ENCODE results near the gene EIF3A. TPM values are rescaled to one million over a fixed set of nuclear protein-coding genes. Genes with fewer than 3 reads are reported as not detected.

EIF3A gene
- total and polyA plus RNA-seq, 3 experiments from 2014 or later: 75.3 to 195 (median 181) TPM

DNA sequence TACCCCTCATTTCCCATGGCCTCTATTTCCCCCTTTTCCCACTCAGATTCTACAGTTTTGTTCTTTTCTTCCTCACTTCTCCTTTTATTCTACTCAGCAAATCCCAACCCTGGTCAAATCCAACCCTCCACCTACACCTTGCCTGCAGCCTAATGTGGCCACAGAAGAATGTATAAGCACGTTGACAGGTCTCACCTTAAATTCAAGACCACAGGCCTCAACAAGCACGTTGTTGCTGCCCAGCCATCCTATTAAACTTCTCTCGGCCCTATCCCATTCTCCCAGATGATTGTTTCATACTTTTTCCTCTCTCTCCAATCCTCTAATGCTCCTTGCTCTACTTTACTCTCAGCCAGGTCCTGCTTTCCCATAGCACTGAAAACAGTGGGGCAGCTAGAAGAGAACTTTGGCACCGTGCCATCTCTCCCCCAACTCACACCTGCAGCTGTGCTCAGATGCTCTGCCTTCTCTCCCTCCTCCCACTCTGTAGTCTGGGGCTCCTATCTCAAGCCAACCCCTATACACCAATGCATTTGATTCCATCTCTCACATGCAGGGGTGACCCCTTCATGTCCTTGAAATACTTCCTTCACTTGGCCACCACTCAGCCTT is 6.8 kb upstream of the EIF3A start:
- Mint-ChIP-seq H3K4me3 (peak overlapping the region in 1 of 7 donors; percentile 22), H3K36me3 (no peaks in the 10 kb centered on the region), H3K27me3 (no peaks in the 10 kb centered on the region), H3K9me3 (no peaks in the 10 kb centered on the region), H3K27ac (peak overlapping the region in 6 of 8 donors; percentile 28 to 64 (median 42)), H3K4me1 (peaks cover 40 to 48% (median 41%) of the 10 kb centered on the region in 3 donors)
- CTCF ChIA-PET: no interaction called here
- Histone ChIP-seq H3K27me3 (ENCODE audit: insufficient read depth, low read length, poor library complexity, severe bottlenecking) (no peaks in the 10 kb centered on the region), H3K27ac (ENCODE audit: low read depth, low read length) (no peak overlapping the region), H3K4me3 (ENCODE audit: low read length) (no peak overlapping the region), H3K9me3 (ENCODE audit: low read length) (no peaks in the 10 kb centered on the region), H3K4me1 (ENCODE audit: insufficient read depth, low read length) (peaks cover 31% of the 10 kb centered on the region), H3K36me3 (ENCODE audit: insufficient read depth, low read length) (no peaks in the 10 kb centered on the region)
- POLR2A ChIA-PET: no interaction called here
- DNase-seq: no peak

DNA sequence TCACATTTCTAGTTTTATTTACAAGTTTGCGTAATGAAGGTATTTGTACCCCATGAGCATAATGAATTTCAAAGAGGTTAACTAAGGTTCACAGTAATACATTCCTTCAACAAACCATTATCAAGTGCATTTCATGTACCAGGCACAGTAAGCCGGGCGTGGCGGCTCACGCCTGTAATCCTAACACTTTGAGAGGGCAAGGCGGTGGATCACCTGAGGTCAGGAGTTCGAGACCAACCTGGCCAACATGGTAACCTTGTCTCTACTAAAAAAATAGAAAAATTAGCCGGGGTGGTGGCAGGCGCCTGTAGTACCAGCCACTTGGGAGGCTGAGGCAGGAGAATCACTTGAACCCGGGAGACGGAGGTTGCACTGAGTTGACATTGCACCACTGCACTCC is 4.3 kb upstream of the EIF3A start:
- POLR2A ChIA-PET: no interaction called here

DNA sequence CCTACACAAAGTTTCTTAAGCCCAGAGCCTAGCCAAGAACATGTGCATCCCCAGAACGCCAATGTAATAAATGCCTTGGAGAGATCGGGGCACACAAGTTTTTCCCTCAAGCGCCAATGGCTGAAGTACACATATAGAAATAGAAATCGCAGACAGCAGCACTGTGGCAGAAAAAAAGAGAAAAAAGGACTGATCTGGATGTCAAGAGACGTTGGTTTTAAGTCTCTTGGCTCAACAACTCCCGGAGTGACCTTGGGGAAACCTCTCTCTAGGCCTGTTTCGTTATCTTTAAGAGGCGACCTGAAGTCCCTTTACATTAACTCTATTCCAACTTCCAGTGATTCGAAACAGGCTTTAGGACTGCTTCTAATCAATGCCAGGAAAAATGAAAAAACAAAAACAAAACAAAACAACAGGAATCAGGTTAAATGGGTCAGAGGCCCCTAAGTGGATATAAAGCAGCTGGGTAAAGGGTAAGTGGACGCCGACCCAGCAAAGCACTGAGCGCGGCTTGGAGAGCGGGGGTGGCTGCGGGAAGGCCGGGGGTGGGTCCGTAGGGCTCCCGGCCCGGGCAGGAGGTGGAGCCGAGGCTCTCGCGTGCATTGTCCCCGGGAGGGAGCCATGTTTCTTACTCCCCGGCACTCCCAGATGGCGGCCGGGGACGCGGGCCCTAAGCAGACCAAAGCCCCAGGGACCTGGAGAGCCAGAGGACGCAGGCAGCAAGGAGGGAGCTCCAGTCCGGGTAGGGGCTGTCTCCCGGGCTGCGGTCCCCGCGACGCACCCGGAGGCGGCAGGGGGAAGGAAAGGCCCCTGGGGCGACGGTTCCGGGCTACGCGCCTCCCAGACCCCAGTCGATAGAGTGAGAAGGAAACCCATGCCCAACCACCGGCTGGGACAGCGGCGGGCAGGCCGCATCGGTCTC is 757 bp downstream of the EIF3A start:
- Mint-ChIP-seq H3K9me3 (no peaks in the 10 kb centered on the region), H3K4me3 (peak overlapping the region; percentile 92 to 100 (median 94)), H3K27me3 (peaks cover 0 to 5% of the 10 kb centered on the region in 2 donors)

More for the DNA sequence above, 4.3 kb upstream of the EIF3A start:
- Mint-ChIP-seq H3K27ac (peak overlapping the region in 1 of 8 donors; percentile 22), H3K9me3 (no peaks in the 10 kb centered on the region), H3K4me3 (peak overlapping the region in 1 of 7 donors; percentile 31), H3K4me1 (peaks cover 28 to 35% (median 29%) of the 10 kb centered on the region in 3 donors), H3K27me3 (peaks cover 0 to 5% of the 10 kb centered on the region in 2 donors), H3K36me3 (peaks cover 0 to 10% (median 0%) of the 10 kb centered on the region in 3 donors)
- CTCF ChIA-PET: no interaction called here
- no peaks in the 10 kb centered on the region for H3K36me3 ChIP-seq (ENCODE audit: insufficient read depth, low read length)
- H3K4me1 ChIP-seq (ENCODE audit: insufficient read depth, low read length): peaks cover 7% of the 10 kb centered on the region
- no peak overlapping the region for H3K27ac ChIP-seq (ENCODE audit: low read depth, low read length)
- no peaks in the 10 kb centered on the region for H3K9me3 ChIP-seq (ENCODE audit: low read length)
- no peak overlapping the region for H3K4me3 ChIP-seq (ENCODE audit: low read length)
- DNase-seq: no peak
- no peaks in the 10 kb centered on the region for H3K27me3 ChIP-seq (ENCODE audit: insufficient read depth, low read length, poor library complexity, severe bottlenecking)

DNA sequence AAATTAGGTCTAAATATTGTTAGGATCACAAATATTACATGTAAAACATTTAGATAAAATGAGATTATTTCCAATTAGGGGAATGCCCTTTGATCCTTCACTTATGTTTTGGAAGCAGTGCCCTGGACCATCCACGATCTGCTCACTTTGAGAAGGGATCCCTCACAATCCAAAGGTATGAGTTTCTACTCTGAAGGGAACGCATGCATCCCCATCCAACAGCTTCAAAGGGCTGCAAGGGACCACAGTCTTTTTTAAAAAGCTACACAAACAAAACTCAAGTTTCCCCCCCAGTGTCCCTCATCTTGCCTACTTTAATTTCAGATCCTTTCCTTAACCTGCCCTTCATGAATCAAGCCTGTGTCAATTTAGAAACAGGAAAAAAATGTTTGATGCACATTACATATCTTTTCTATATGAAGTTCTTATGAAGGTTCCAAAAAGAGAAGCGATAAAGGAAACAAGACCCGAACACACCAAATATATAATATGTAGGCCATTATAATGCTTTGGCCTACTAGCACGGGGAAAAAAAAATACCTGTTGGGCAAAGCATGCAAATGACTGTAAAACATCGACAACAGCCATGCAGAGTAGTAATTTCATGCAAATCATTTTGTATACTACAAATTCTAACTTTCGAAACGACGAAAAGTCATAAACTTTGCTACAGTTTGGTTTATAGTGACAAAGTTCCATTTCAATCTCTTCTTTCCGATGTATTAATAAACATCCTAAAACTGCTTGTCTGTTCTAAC is 2.0 kb downstream of the EIF3A start:
- H3K9me3 ChIP-seq (ENCODE audit: low read length): no peaks in the 10 kb centered on the region
- peaks cover 0 to 37% (median 3%) of the 10 kb centered on the region in 3 donors for H3K36me3 Mint-ChIP-seq
- no peaks in the 10 kb centered on the region for H3K9me3 Mint-ChIP-seq
- peaks cover 53 to 69% (median 60%) of the 10 kb centered on the region in 3 donors for H3K4me1 Mint-ChIP-seq
- ChIA-PET POLR2A (interaction anchor here (0.5 to 3.2 kb wide), 6 partner anchors 12 to 53 kb away, joined by 3 to 21 read pairs (median 6); partner anchors contain the start of gene DENND10), CTCF (interaction anchor here (1.1 to 1.9 kb wide), 3 partner anchors 18 to 53 kb away, joined by 4 to 6 read pairs (median 5); no protein-coding TSS in a partner anchor)
- no peak for DNase-seq
- H3K4me3 ChIP-seq (ENCODE audit: low read length): peak overlapping the region; percentile 95
- H3K27ac ChIP-seq (ENCODE audit: low read depth, low read length): no peak overlapping the region
- H3K27ac Mint-ChIP-seq: peak overlapping the region; percentile 95 to 99 (median 98)
- H3K4me1 ChIP-seq (ENCODE audit: insufficient read depth, low read length): peaks cover 39% of the 10 kb centered on the region
- no peaks in the 10 kb centered on the region for H3K36me3 ChIP-seq (ENCODE audit: insufficient read depth, low read length)
- no peaks in the 10 kb centered on the region for H3K27me3 ChIP-seq (ENCODE audit: insufficient read depth, low read length, poor library complexity, severe bottlenecking)
- H3K27me3 Mint-ChIP-seq: peaks cover 0 to 5% of the 10 kb centered on the region in 2 donors
- H3K4me3 Mint-ChIP-seq: peak overlapping the region; percentile 92 to 100 (median 94)

More for the DNA sequence above, 757 bp downstream of the EIF3A start:
- peaks cover 0 to 31% (median 3%) of the 10 kb centered on the region in 3 donors for H3K36me3 Mint-ChIP-seq
- Histone ChIP-seq H3K4me1 (ENCODE audit: insufficient read depth, low read length) (peaks cover 32% of the 10 kb centered on the region), H3K27ac (ENCODE audit: low read depth, low read length) (peak overlapping the region; percentile 88), H3K36me3 (ENCODE audit: insufficient read depth, low read length) (no peaks in the 10 kb centered on the region), H3K27me3 (ENCODE audit: insufficient read depth, low read length, poor library complexity, severe bottlenecking) (no peaks in the 10 kb centered on the region), H3K4me3 (ENCODE audit: low read length) (peak overlapping the region; percentile 95), H3K9me3 (ENCODE audit: low read length) (no peaks in the 10 kb centered on the region)
- DNase-seq: peak in 4 of 5 donors; percentile 53 to 72 (median 56)
- peaks cover 49 to 64% (median 54%) of the 10 kb centered on the region in 3 donors for H3K4me1 Mint-ChIP-seq
- CTCF ChIA-PET: interaction anchor here (1.0 to 2.2 kb wide), 6 partner anchors 11 to 127 kb away, joined by 3 to 10 read pairs (median 5); partner anchors contain the start of gene GRK5
- POLR2A ChIA-PET: interaction anchor here (0.7 to 3.2 kb wide), 7 partner anchors 8 to 52 kb away, joined by 3 to 21 read pairs (median 8); partner anchors contain the start of gene DENND10
- H3K27ac Mint-ChIP-seq: peak overlapping the region; percentile 95 to 99 (median 98)

DNA sequence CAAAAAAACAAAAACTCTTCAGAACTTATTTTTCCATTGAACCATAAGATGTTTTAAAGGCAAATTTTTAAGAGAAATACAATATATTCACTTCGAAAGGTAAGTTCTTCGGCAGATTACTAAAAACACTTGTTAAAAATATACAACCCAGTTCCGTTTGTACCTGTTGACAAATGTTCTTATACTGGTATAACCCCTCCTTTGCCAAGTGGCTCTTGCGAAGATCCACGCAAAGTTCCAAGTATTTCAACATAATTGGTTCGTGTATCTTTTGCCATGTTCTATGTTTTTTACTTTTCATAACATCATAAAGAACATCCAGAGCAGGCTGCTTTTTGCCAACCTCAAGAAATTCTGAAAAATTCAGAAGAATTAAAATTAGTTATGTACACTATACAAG is 7.0 kb downstream of the EIF3A start:
- Histone ChIP-seq H3K4me3 (ENCODE audit: low read length) (no peak overlapping the region), H3K4me1 (ENCODE audit: insufficient read depth, low read length) (peaks cover 45% of the 10 kb centered on the region), H3K9me3 (ENCODE audit: low read length) (no peaks in the 10 kb centered on the region), H3K27me3 (ENCODE audit: insufficient read depth, low read length, poor library complexity, severe bottlenecking) (no peaks in the 10 kb centered on the region), H3K36me3 (ENCODE audit: insufficient read depth, low read length) (peaks cover 23% of the 10 kb centered on the region), H3K27ac (ENCODE audit: low read depth, low read length) (no peak overlapping the region)
- ChIA-PET POLR2A (interaction anchor here (0.5 kb wide), 1 partner anchor 46 kb away, joined by 5 read pairs; no protein-coding TSS in a partner anchor), CTCF (interaction anchor here (1.5 kb wide), 1 partner anchor 31 kb away, joined by 4 read pairs; the partner anchor contains the start of gene DENND10)
- no peaks in the 10 kb centered on the region for H3K9me3 Mint-ChIP-seq
- DNase-seq: no peak
- peak overlapping the region in 6 of 8 donors; percentile 20 to 86 (median 76) for H3K27ac Mint-ChIP-seq
- no peaks in the 10 kb centered on the region for H3K27me3 Mint-ChIP-seq
- peaks cover 47 to 75% (median 69%) of the 10 kb centered on the region in 3 donors for H3K4me1 Mint-ChIP-seq
- peaks cover 4 to 62% (median 26%) of the 10 kb centered on the region in 3 donors for H3K36me3 Mint-ChIP-seq
- peak overlapping the region in 5 of 7 donors; percentile 15 to 55 (median 41) for H3K4me3 Mint-ChIP-seq

DNA sequence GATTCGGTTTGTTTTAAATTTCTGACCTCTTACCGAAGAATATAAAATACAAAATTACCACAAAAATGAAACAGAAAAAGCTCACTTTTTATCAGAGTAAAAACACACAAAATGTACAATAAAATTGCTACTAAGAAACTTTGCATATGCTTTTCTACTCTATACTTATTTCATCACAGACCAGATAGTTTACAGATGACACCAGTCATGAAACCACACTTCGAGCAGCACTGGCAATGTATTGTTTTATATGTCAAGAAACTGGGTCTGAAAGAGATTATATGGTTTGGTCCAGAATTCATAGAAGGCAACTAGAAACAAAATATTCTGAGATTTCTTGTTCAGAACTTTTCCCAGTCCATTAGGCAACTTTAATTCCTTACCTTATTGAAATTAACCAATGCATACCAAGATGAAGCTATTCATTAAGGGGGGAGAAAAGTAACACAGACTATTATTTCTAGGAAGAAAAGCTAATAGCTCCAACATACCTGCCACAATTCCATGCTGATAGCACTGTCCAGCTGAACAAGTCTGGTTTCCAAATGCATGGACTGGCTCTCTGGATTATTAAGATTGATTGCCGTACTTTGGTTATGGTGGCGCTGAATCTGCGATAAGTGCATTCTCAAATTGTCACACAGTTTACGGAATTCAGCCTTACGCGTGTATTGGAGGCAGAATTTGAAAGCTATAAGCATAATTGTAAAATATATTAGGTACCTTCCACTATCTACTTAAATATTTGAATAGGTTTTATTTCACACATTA is 10.0 kb downstream of the EIF3A start:
- DNase-seq: no peak
- Histone ChIP-seq H3K4me1 (ENCODE audit: insufficient read depth, low read length) (peaks cover 25% of the 10 kb centered on the region), H3K9me3 (ENCODE audit: low read length) (no peaks in the 10 kb centered on the region), H3K36me3 (ENCODE audit: insufficient read depth, low read length) (peaks cover 37% of the 10 kb centered on the region), H3K27ac (ENCODE audit: low read depth, low read length) (no peak overlapping the region), H3K27me3 (ENCODE audit: insufficient read depth, low read length, poor library complexity, severe bottlenecking) (no peaks in the 10 kb centered on the region), H3K4me3 (ENCODE audit: low read length) (no peak overlapping the region)
- POLR2A ChIA-PET: no interaction called here
- no peaks in the 10 kb centered on the region for H3K27me3 Mint-ChIP-seq
- H3K36me3 Mint-ChIP-seq: peaks cover 4 to 78% (median 31%) of the 10 kb centered on the region in 3 donors
- no peaks in the 10 kb centered on the region for H3K9me3 Mint-ChIP-seq
- H3K4me3 Mint-ChIP-seq: peak overlapping the region in 1 of 7 donors; percentile 30
- H3K4me1 Mint-ChIP-seq: peaks cover 31 to 57% (median 44%) of the 10 kb centered on the region in 3 donors
- CTCF ChIA-PET: interaction anchor here (1.0 kb wide), 1 partner anchor 37 kb away, joined by 3 read pairs; no protein-coding TSS in a partner anchor
- peak overlapping the region in 2 of 8 donors; percentile 28 to 52 for H3K27ac Mint-ChIP-seq

DNA sequence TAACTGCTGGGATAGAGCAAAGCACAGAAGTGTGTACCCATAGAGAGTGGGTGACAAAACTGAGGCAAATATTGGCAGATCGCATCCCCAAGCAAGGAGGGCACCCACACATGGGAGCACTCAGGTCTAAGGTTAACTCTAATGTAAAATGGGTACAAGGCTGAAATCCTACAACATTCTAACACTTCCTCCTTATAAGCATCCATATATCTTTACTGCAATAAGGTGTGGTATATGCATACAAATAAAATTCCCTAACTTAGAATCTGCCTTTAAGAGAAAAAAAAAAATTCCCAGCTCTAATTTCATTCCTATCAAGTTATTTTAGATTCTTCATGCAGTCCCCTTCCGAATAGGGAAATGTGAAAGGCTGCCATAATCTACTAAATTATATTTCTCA is 18.7 kb downstream of the EIF3A start:
- Mint-ChIP-seq H3K4me3 (no peak overlapping the region), H3K27me3 (no peaks in the 10 kb centered on the region), H3K27ac (peak overlapping the region in 2 of 8 donors; percentile 27 to 52), H3K9me3 (no peaks in the 10 kb centered on the region), H3K4me1 (peaks cover 24 to 43% (median 43%) of the 10 kb centered on the region in 3 donors), H3K36me3 (peaks cover 16 to 90% (median 44%) of the 10 kb centered on the region in 3 donors)
- Histone ChIP-seq H3K27me3 (ENCODE audit: insufficient read depth, low read length, poor library complexity, severe bottlenecking) (no peaks in the 10 kb centered on the region), H3K36me3 (ENCODE audit: insufficient read depth, low read length) (peaks cover 71% of the 10 kb centered on the region), H3K27ac (ENCODE audit: low read depth, low read length) (no peak overlapping the region), H3K4me3 (ENCODE audit: low read length) (no peak overlapping the region), H3K4me1 (ENCODE audit: insufficient read depth, low read length) (no peaks in the 10 kb centered on the region), H3K9me3 (ENCODE audit: low read length) (no peaks in the 10 kb centered on the region)
- CTCF ChIA-PET: no interaction called here
- POLR2A ChIA-PET: no interaction called here
- DNase-seq: no peak

Measured in CD8-positive, alpha-beta memory T cell (primary cell).